Measurements from ENCODE around the gene AP4B1.

Gene AP4B1

GRCh38 chr1:113870778-113871177 is 33.8 kb downstream of the AP4B1 start:
- H3K36me3 ChIP-seq (ENCODE audit: control insufficient read depth, insufficient read depth, low read length, severe bottlenecking) = no peaks in the 10 kb centered on the region
- H3K9me3 ChIP-seq (ENCODE audit: control insufficient read depth, low read length) = no peaks in the 10 kb centered on the region
- H3K4me1 ChIP-seq (ENCODE audit: control insufficient read depth, insufficient read depth, low read length) = peaks cover 27% of the 10 kb centered on the region
- no peak overlapping the region for H3K4me3 ChIP-seq (ENCODE audit: low read length)
- DNase-seq (ENCODE audit: low read depth) = no peak
- no peak overlapping the region for H3K9ac ChIP-seq (ENCODE audit: low read length)
- H3K27me3 ChIP-seq (replicated peaks; ENCODE audit: control insufficient read depth, insufficient read depth, low read length) = no peaks in the 10 kb centered on the region

- H3K4me1 ChIP-seq (ENCODE audit: control insufficient read depth, insufficient read depth, low read length) = peaks cover 27% of the 10 kb centered on the region
- no peaks in the 10 kb centered on the region for H3K9me3 ChIP-seq (ENCODE audit: control insufficient read depth, low read length)
- no peak overlapping the region for H3K4me3 ChIP-seq (ENCODE audit: low read length)
- H3K36me3 ChIP-seq (ENCODE audit: control insufficient read depth, insufficient read depth, low read length, severe bottlenecking) = no peaks in the 10 kb centered on the region
- peak; percentile 15 for DNase-seq (ENCODE audit: low read depth)
- H3K27me3 ChIP-seq (replicated peaks; ENCODE audit: control insufficient read depth, insufficient read depth, low read length) = no peaks in the 10 kb centered on the region
- H3K9ac ChIP-seq (ENCODE audit: low read length) = no peak overlapping the region
These were observed 36.1 kb downstream of the AP4B1 start for GRCh38 chr1:113868387-113869083.

- H3K36me3 ChIP-seq (ENCODE audit: control insufficient read depth, insufficient read depth, low read length, severe bottlenecking) = no peaks in the 10 kb centered on the region
- no peak for DNase-seq (ENCODE audit: low read depth)
- no peak overlapping the region for H3K4me3 ChIP-seq (ENCODE audit: low read length)
- H3K4me1 ChIP-seq (ENCODE audit: control insufficient read depth, insufficient read depth, low read length) = peaks cover 26% of the 10 kb centered on the region
- no peaks in the 10 kb centered on the region for H3K27me3 ChIP-seq (replicated peaks; ENCODE audit: control insufficient read depth, insufficient read depth, low read length)
- no peak overlapping the region for H3K9ac ChIP-seq (ENCODE audit: low read length)
- no peaks in the 10 kb centered on the region for H3K9me3 ChIP-seq (ENCODE audit: control insufficient read depth, low read length)
These were observed 43.0 kb downstream of the AP4B1 start for GRCh38 chr1:113861641-113862040.

- DNase-seq (ENCODE audit: low read depth) = peak; percentile 74
- peak overlapping the region; percentile 64 for H3K4me3 ChIP-seq (ENCODE audit: low read length)
- H3K27me3 ChIP-seq (replicated peaks; ENCODE audit: control insufficient read depth, insufficient read depth, low read length) = no peaks in the 10 kb centered on the region
- peak overlapping the region; percentile 71 for H3K9ac ChIP-seq (ENCODE audit: low read length)
- no peaks in the 10 kb centered on the region for H3K9me3 ChIP-seq (ENCODE audit: control insufficient read depth, low read length)
- no peaks in the 10 kb centered on the region for H3K36me3 ChIP-seq (ENCODE audit: control insufficient read depth, insufficient read depth, low read length, severe bottlenecking)
- H3K4me1 ChIP-seq (ENCODE audit: control insufficient read depth, insufficient read depth, low read length) = peaks cover 33% of the 10 kb centered on the region
These were observed 43.7 kb downstream of the AP4B1 start for GRCh38 chr1:113860891-113861290.

- H3K36me3 ChIP-seq (ENCODE audit: control insufficient read depth, insufficient read depth, low read length, severe bottlenecking) = no peaks in the 10 kb centered on the region
- DNase-seq (ENCODE audit: low read depth) = no peak
- peaks cover 44% of the 10 kb centered on the region for H3K4me1 ChIP-seq (ENCODE audit: control insufficient read depth, insufficient read depth, low read length)
- H3K9ac ChIP-seq (ENCODE audit: low read length) = peak overlapping the region; percentile 71
- H3K4me3 ChIP-seq (ENCODE audit: low read length) = peak overlapping the region; percentile 64
- no peaks in the 10 kb centered on the region for H3K27me3 ChIP-seq (replicated peaks; ENCODE audit: control insufficient read depth, insufficient read depth, low read length)
- no peaks in the 10 kb centered on the region for H3K9me3 ChIP-seq (ENCODE audit: control insufficient read depth, low read length)
These were observed 45.0 kb downstream of the AP4B1 start for GRCh38 chr1:113859478-113860175.

- Histone ChIP-seq H3K4me1 (ENCODE audit: control insufficient read depth, insufficient read depth, low read length) (peaks cover 44% of the 10 kb centered on the region), H3K4me3 (ENCODE audit: low read length) (peak overlapping the region; percentile 64), H3K9ac (ENCODE audit: low read length) (peak overlapping the region; percentile 71), H3K36me3 (ENCODE audit: control insufficient read depth, insufficient read depth, low read length, severe bottlenecking) (no peaks in the 10 kb centered on the region), H3K27me3 (replicated peaks; ENCODE audit: control insufficient read depth, insufficient read depth, low read length) (no peaks in the 10 kb centered on the region), H3K9me3 (ENCODE audit: control insufficient read depth, low read length) (no peaks in the 10 kb centered on the region)
- no peak for DNase-seq (ENCODE audit: low read depth)
These were observed 45.6 kb downstream of the AP4B1 start for GRCh38 chr1:113858982-113859381.

GRCh38 chr1:113858418-113858817 is 46.2 kb downstream of the AP4B1 start:
- Histone ChIP-seq H3K9me3 (ENCODE audit: control insufficient read depth, low read length) (no peaks in the 10 kb centered on the region), H3K36me3 (ENCODE audit: control insufficient read depth, insufficient read depth, low read length, severe bottlenecking) (no peaks in the 10 kb centered on the region), H3K4me1 (ENCODE audit: control insufficient read depth, insufficient read depth, low read length) (peaks cover 44% of the 10 kb centered on the region), H3K9ac (ENCODE audit: low read length) (no peak overlapping the region), H3K27me3 (replicated peaks; ENCODE audit: control insufficient read depth, insufficient read depth, low read length) (no peaks in the 10 kb centered on the region), H3K4me3 (ENCODE audit: low read length) (no peak overlapping the region)
- no peak for DNase-seq (ENCODE audit: low read depth)

GRCh38 chr1:113857776-113858175 is 46.8 kb downstream of the AP4B1 start:
- Histone ChIP-seq H3K27me3 (replicated peaks; ENCODE audit: control insufficient read depth, insufficient read depth, low read length) (no peaks in the 10 kb centered on the region), H3K9ac (ENCODE audit: low read length) (no peak overlapping the region), H3K4me1 (ENCODE audit: control insufficient read depth, insufficient read depth, low read length) (peaks cover 44% of the 10 kb centered on the region), H3K4me3 (ENCODE audit: low read length) (no peak overlapping the region), H3K9me3 (ENCODE audit: control insufficient read depth, low read length) (no peaks in the 10 kb centered on the region), H3K36me3 (ENCODE audit: control insufficient read depth, insufficient read depth, low read length, severe bottlenecking) (no peaks in the 10 kb centered on the region)
- no peak for DNase-seq (ENCODE audit: low read depth)

- no peaks in the 10 kb centered on the region for H3K27me3 ChIP-seq (replicated peaks; ENCODE audit: control insufficient read depth, insufficient read depth, low read length)
- peak; percentile 21 for DNase-seq (ENCODE audit: low read depth)
- H3K9me3 ChIP-seq (ENCODE audit: control insufficient read depth, low read length) = no peaks in the 10 kb centered on the region
- H3K9ac ChIP-seq (ENCODE audit: low read length) = no peak overlapping the region
- peaks cover 57% of the 10 kb centered on the region for H3K4me1 ChIP-seq (ENCODE audit: control insufficient read depth, insufficient read depth, low read length)
- peak overlapping the region; percentile 2 for H3K4me3 ChIP-seq (ENCODE audit: low read length)
- H3K36me3 ChIP-seq (ENCODE audit: control insufficient read depth, insufficient read depth, low read length, severe bottlenecking) = no peaks in the 10 kb centered on the region
These were observed 48.2 kb downstream of the AP4B1 start for GRCh38 chr1:113856401-113856790.

GRCh38 chr1:113855630-113856400 is 48.8 kb downstream of the AP4B1 start:
- Histone ChIP-seq H3K9me3 (ENCODE audit: control insufficient read depth, low read length) (no peaks in the 10 kb centered on the region), H3K4me3 (ENCODE audit: low read length) (peak overlapping the region; percentile 5), H3K36me3 (ENCODE audit: control insufficient read depth, insufficient read depth, low read length, severe bottlenecking) (no peaks in the 10 kb centered on the region), H3K27me3 (replicated peaks; ENCODE audit: control insufficient read depth, insufficient read depth, low read length) (no peaks in the 10 kb centered on the region), H3K9ac (ENCODE audit: low read length) (no peak overlapping the region), H3K4me1 (ENCODE audit: control insufficient read depth, insufficient read depth, low read length) (peaks cover 57% of the 10 kb centered on the region)
- peak; percentile 27 for DNase-seq (ENCODE audit: low read depth)

GRCh38 chr1:113854234-113854633 is 50.4 kb downstream of the AP4B1 start:
- Histone ChIP-seq H3K4me1 (ENCODE audit: control insufficient read depth, insufficient read depth, low read length) (peaks cover 46% of the 10 kb centered on the region), H3K27me3 (replicated peaks; ENCODE audit: control insufficient read depth, insufficient read depth, low read length) (no peaks in the 10 kb centered on the region), H3K36me3 (ENCODE audit: control insufficient read depth, insufficient read depth, low read length, severe bottlenecking) (no peaks in the 10 kb centered on the region), H3K9me3 (ENCODE audit: control insufficient read depth, low read length) (no peaks in the 10 kb centered on the region), H3K9ac (ENCODE audit: low read length) (no peak overlapping the region), H3K4me3 (ENCODE audit: low read length) (no peak overlapping the region)
- no peak for DNase-seq (ENCODE audit: low read depth)

Data from adipocyte (in vitro differentiated cells).